GM10266 (cell line): ENCODE data around the gene AOPEP.

Experiments used
- DNase-seq: peaks from one replicate; pipeline ENCODE4 v3.0.0; 2012; ENCODE audit errors: extremely low spot score
- CTCF ChIP-seq: IDR thresholded peaks from 2 replicates; pipeline ENCODE4 v1.5.1; 2012; ENCODE audit warnings: mild to moderate bottlenecking, low read depth; ENCODE audit not compliant: control insufficient read depth, insufficient read depth; ENCODE audit errors: missing control alignments

Gene AOPEP

GRCh38 chr9:95003689-95004410 is 277.4 kb downstream of the AOPEP start:
- peak; percentile 78 for DNase-seq
- no peak for TF ChIP-seq CTCF

GRCh38 chr9:95004411-95005277 is 278.1 kb downstream of the AOPEP start:
- DNase-seq, result peak; percentile 79
- TF ChIP-seq CTCF, result no peak

- TF ChIP-seq CTCF, result no peak
- DNase-seq, result no peak
These were observed 279.0 kb downstream of the AOPEP start for GRCh38 chr9:95005278-95006143.

- no peak for DNase-seq
- TF ChIP-seq CTCF, result no peak
These were observed 280.8 kb downstream of the AOPEP start for GRCh38 chr9:95007226-95007869.

- no peak for DNase-seq
- no peak for TF ChIP-seq CTCF
These were observed 281.8 kb downstream of the AOPEP start for GRCh38 chr9:95008151-95008771.

GRCh38 chr9:95009459-95009858 is 283.0 kb downstream of the AOPEP start:
- no peak for TF ChIP-seq CTCF
- no peak for DNase-seq
